ENCODE results near the gene FAH.

Gene FAH

DNA sequence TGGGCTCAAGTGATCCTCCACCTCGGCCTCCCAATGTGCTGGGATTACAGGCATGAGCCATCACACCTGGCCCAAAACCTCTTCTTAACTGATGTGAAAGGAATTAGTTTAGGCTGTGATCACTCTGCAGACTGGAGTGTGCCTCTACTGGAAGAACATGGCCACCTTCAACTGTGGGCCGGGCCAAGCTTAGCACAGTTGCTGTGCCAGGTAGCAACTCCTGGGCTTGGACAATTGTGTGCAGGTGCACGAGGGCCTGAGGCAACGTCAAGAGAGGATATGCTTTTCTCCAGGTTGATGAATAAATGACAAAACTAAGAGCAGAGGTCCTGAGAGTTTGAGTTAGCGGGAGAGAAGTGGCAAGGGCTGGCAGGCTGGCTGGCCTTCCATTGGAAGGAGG is 6.5 kb downstream of the FAH start:
- Histone ChIP-seq H3K9ac (no peak overlapping the region), H3K9me3 (no peaks in the 10 kb centered on the region), H3K4me2 (peak overlapping the region; percentile 66; the same call in 1 of the 2 replicates), H4K20me1 (no peaks in the 10 kb centered on the region), H3K4me3 (no peak overlapping the region), H3K27ac (no peak overlapping the region), H3K36me3 (peaks cover 34% of the 10 kb centered on the region), H3K4me1 (peaks cover 52% of the 10 kb centered on the region), H3K27me3 (no peaks in the 10 kb centered on the region)
- TF ChIP-seq Cebpa-rat (IDR thresholded peaks at IDR 0.05), result no peak

DNA sequence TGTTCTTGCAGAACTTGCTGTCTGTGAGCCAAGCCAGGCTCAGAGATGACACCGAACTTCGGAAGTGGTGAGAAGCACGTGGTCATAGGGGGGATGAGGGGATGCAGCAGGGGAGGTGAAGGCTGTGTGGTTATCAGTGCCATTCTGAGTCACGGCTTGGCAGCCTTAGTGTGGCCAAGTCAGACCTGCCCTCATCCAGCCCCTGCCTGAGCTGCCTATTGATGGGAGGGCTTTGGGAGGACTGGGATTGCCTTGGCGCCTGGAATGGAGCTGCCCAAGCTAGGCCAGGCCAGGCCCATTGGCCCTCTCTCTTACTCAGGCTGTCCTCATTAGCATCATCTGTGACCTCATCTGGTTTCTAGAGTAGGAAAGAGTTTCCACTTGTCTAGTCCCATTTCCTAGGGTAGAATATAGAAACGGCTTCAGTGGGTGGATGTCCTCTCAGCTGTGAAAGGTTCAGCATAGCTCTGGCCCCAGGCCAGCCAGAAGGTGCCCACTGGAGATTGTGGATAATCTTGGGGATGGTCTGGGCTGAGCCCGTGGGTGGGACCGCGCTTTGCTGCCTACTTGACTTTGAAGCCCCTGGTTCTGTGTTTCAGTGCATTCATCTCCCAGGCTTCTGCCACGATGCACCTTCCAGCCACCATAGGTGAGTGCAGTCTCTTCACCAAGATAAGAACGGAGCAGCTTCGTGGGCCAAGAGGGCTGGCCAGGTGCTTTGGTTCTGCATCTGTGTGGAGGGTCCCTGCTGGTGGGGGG is 7.2 kb downstream of the FAH start:
- H3K9me3 ChIP-seq, result no peaks in the 10 kb centered on the region
- H3K27ac ChIP-seq, result peak overlapping the region; percentile 78
- H3K4me3 ChIP-seq, result no peak overlapping the region
- no peak overlapping the region for H3K9ac ChIP-seq
- no peaks in the 10 kb centered on the region for H3K27me3 ChIP-seq
- H3K4me2 ChIP-seq, result peak overlapping the region; percentile 66
- H4K20me1 ChIP-seq, result no peaks in the 10 kb centered on the region
- H3K4me1 ChIP-seq, result peaks cover 56% of the 10 kb centered on the region
- no peak for TF ChIP-seq Cebpa-rat (IDR thresholded peaks at IDR 0.05)
- H3K36me3 ChIP-seq, result peaks cover 34% of the 10 kb centered on the region

DNA sequence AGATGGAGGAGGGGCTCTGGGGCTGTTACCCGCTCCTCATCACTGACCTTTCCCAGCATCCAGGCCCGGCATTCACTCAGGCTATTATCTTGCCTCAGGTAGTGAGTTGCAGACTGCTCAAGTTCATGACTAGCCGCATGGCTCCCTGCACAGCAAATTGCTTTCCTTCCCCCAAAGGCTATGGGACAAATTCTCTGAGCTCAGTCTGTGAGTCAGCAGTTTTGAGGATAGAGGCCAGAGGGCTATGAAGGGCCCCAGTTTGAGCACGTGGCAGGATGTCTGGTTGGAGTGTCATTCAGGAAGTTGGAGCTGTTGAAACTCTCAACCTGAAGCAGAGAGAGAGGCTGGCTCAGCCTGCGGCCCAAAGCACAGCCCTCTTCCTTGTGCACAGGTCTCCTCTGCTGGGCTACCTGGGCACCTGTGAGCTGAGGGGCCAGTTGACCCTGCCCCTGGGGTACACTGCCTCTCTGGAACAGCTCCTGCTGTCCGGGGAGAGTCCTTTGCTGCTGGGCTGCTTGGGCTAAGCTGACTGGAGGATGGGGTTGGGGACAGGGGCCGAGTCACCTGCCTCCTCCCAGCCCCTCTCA is 7.9 kb downstream of the FAH start:
- no peak for TF ChIP-seq Cebpa-rat (IDR thresholded peaks at IDR 0.05)
- H3K27ac ChIP-seq, result peak overlapping the region; percentile 78
- peak overlapping the region; percentile 66 for H3K4me2 ChIP-seq
- H3K9me3 ChIP-seq, result no peaks in the 10 kb centered on the region
- H3K4me1 ChIP-seq, result peaks cover 56% of the 10 kb centered on the region
- H3K27me3 ChIP-seq, result no peaks in the 10 kb centered on the region
- no peaks in the 10 kb centered on the region for H4K20me1 ChIP-seq
- H3K36me3 ChIP-seq, result peaks cover 34% of the 10 kb centered on the region
- H3K9ac ChIP-seq, result no peak overlapping the region
- no peak overlapping the region for H3K4me3 ChIP-seq

DNA sequence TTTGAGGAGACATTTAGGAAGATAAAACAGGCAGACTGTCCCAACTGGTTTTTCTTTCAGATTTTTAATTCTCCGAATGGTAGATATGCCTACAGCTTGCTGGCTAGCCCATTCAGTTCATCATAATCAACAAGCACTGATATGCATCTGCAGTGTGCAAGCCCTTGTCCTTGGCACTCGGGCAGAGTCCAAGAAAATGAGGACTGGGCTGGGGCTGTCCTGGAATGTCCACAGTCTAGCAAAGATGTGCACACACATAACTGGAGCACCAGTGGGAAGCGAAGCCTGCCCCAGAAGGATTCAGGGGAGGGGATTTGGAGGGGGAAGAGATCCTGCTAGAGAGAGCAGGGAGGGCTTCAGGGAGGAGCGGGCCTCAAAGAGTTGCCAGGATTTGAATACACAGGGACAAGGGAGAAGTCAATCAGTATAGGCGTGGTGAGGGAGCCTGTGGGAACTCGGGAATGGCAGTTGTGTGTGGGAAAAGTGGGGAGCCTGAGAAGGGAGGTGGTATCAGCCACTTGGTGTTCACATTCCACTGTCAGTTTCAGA is 8.7 kb downstream of the FAH start:
- H3K9me3 ChIP-seq, result no peaks in the 10 kb centered on the region
- no peak overlapping the region for H3K27ac ChIP-seq
- TF ChIP-seq Cebpa-rat (IDR thresholded peaks at IDR 0.05), result no peak
- peaks cover 34% of the 10 kb centered on the region for H3K36me3 ChIP-seq
- peaks cover 56% of the 10 kb centered on the region for H3K4me1 ChIP-seq
- H3K9ac ChIP-seq, result no peak overlapping the region
- no peak overlapping the region for H3K4me3 ChIP-seq
- 0 out of 2 replicates have a peak overlapping the region, but pooled peaks have one; percentile 66 for H3K4me2 ChIP-seq
- H4K20me1 ChIP-seq, result no peaks in the 10 kb centered on the region
- no peaks in the 10 kb centered on the region for H3K27me3 ChIP-seq

DNA sequence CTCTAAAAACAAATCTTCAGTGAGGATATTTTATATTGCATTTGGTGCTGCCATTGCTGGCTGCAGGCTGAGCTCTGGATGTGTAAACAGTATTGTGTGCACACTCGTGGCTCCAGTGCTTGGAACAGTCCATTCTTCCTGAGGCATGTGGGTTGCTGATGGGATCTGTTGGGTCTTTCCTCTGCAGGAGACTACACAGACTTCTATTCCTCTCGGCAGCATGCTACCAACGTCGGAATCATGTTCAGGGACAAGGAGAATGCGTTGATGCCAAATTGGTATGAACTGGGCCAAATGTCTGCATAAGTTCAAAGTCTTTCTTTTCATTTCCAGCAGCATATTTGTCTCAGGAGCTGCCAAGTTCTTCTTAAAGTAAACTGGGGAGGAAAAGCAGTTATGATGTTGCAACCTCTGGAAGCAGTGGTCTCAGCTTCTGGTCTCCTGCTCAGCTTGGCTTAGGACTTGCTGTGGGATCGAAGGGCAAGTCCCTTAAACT is 9.3 kb downstream of the FAH start:
- no peaks in the 10 kb centered on the region for H4K20me1 ChIP-seq
- no peaks in the 10 kb centered on the region for H3K9me3 ChIP-seq
- peaks cover 50% of the 10 kb centered on the region for H3K4me1 ChIP-seq
- H3K27ac ChIP-seq, result no peak overlapping the region
- H3K9ac ChIP-seq, result no peak overlapping the region
- H3K4me2 ChIP-seq, result no peak overlapping the region
- no peak for TF ChIP-seq Cebpa-rat (IDR thresholded peaks at IDR 0.05)
- no peak overlapping the region for H3K4me3 ChIP-seq
- no peaks in the 10 kb centered on the region for H3K27me3 ChIP-seq
- H3K36me3 ChIP-seq, result peaks cover 34% of the 10 kb centered on the region

DNA sequence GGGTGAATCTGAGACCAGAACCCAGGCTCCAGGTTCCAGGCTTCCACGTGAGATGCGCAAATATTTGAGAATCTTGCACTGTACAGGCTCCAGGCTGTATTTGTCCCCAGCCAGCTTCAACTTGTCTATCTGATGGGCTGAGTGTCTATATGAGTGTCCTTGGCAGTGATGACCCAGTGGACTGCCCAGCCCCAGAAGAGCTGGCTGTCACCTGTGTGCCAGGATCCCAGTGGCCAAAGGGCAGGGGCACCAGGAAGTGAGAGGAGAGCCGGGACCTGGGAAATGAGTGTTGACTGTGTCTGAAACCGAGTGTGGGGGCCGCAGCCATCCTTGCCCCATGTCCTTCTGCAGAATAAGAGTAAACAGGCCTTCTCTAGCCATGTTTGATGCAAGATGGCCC is 10.4 kb downstream of the FAH start:
- peaks cover 38% of the 10 kb centered on the region for H3K36me3 ChIP-seq
- H3K4me3 ChIP-seq, result no peak overlapping the region
- no peaks in the 10 kb centered on the region for H3K27me3 ChIP-seq
- no peak for TF ChIP-seq Cebpa-rat (IDR thresholded peaks at IDR 0.05)
- H3K4me1 ChIP-seq, result peaks cover 39% of the 10 kb centered on the region
- no peak overlapping the region for H3K27ac ChIP-seq
- no peak overlapping the region for H3K4me2 ChIP-seq
- no peaks in the 10 kb centered on the region for H4K20me1 ChIP-seq
- no peaks in the 10 kb centered on the region for H3K9me3 ChIP-seq
- no peak overlapping the region for H3K9ac ChIP-seq

DNA sequence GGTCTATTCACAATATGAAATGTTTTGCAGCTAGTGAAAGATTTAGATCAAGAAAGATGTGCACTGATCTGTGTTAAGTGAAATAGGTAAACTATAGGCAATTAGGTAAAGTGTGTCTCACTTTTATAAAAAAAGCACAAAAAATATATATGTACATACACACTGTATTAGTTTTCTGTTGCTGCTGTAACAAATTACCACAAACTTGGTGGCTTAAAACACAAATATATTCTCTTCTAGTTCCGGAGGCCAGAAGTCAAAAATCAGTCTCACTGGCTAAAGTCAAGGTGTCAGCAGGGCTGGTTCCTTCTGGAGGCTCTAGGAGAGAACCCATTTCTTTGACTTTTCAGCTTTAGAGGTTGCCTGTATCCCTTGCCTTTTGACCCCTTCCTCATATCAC is 11.1 kb downstream of the FAH start:
- Histone ChIP-seq H3K4me1 (peaks cover 33% of the 10 kb centered on the region), H3K27me3 (no peaks in the 10 kb centered on the region), H3K9ac (no peak overlapping the region), H3K9me3 (no peaks in the 10 kb centered on the region), H3K4me3 (no peak overlapping the region), H4K20me1 (no peaks in the 10 kb centered on the region), H3K36me3 (peaks cover 42% of the 10 kb centered on the region), H3K27ac (no peak overlapping the region), H3K4me2 (no peak overlapping the region; the same call in 1 of the 2 replicates)
- TF ChIP-seq Cebpa-rat (IDR thresholded peaks at IDR 0.05), result no peak

DNA sequence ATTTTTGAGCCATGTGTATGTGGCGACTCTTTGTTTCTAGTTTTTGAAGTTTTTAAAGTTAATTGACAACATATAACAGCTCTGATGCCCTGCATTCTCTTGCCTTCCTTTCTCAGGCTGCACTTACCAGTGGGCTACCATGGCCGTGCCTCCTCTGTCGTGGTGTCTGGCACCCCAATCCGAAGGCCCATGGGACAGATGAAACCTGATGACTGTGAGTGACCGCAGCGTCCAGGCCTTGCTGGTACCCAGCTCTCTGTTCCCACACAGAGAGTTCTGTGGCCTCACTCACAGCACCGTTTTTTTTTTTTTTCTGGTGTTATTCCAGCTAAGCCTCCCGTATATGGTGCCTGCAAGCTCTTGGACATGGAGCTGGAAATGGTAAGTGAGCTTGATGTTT is 15.1 kb downstream of the FAH start:
- Histone ChIP-seq H3K36me3 (peaks cover 31% of the 10 kb centered on the region), H3K9ac (no peak overlapping the region), H3K4me1 (peaks cover 9% of the 10 kb centered on the region), H3K27ac (no peak overlapping the region), H3K4me2 (no peak overlapping the region), H4K20me1 (no peaks in the 10 kb centered on the region), H3K9me3 (no peaks in the 10 kb centered on the region), H3K4me3 (no peak overlapping the region), H3K27me3 (no peaks in the 10 kb centered on the region)
- no peak for TF ChIP-seq Cebpa-rat (IDR thresholded peaks at IDR 0.05)

DNA sequence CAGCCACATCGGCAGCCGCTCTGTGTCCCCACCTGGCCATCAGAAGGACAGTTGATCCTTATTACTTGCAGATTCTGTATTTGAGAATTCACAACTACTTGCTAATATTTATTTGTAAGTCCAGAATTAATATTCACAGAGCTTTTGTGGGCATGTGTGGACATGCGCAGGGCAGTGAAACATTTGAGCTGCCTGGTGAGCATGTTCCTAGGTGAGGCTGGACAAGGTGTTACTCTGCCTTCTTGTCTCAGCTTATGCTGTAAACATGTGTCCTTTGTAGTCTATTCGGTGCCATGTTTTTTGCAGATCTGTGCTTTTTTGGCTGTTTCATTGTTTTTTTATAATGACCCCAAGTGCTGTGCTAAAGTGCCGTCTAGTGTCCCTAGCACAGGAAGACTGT is 15.6 kb downstream of the FAH start:
- Histone ChIP-seq H3K27ac (no peak overlapping the region), H3K9ac (no peak overlapping the region), H3K4me1 (peaks cover 9% of the 10 kb centered on the region), H4K20me1 (no peaks in the 10 kb centered on the region), H3K4me2 (no peak overlapping the region), H3K9me3 (no peaks in the 10 kb centered on the region), H3K4me3 (no peak overlapping the region), H3K36me3 (peaks cover 29% of the 10 kb centered on the region), H3K27me3 (no peaks in the 10 kb centered on the region)
- TF ChIP-seq Cebpa-rat (IDR thresholded peaks at IDR 0.05), result no peak

DNA sequence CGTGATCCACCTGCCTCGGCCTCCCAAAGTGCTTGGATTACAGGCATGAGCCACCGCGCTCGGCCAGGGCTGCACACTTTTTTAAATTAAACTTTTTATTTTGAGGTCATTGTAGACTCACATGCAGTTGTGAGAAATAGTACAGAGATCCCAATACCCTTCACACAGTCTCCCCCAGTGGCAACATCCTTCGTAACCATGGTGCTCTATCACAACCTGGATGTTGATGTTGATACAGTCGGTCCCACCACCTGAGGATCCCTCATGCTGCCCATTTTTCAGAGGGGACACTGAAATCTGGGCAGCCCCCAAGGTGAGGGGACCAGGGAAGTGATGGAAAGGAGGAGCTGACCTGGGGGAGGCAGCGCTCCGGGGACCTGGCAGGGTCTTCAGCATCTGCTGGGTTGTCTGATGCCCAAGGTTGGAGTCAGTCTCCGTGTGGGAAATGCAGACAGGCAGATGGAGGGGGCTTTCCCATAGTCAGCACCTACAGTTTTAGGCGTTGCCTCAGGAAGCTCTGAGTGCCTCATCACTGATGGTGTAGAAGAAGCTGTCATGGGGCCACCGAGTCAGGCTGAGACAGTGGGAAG is 17.1 kb downstream of the FAH start:
- Histone ChIP-seq H3K4me2 (no peak overlapping the region), H3K27me3 (no peaks in the 10 kb centered on the region), H3K27ac (no peak overlapping the region), H3K9ac (no peak overlapping the region), H3K4me1 (no peaks in the 10 kb centered on the region), H3K36me3 (peaks cover 36% of the 10 kb centered on the region), H3K9me3 (no peaks in the 10 kb centered on the region), H3K4me3 (no peak overlapping the region), H4K20me1 (no peaks in the 10 kb centered on the region)
- no peak for TF ChIP-seq Cebpa-rat (IDR thresholded peaks at IDR 0.05)

All from BLaER1 (cell line).